ENCODE data around the gene LYPD6B. TPM values are rescaled to one million over a fixed set of nuclear protein-coding genes. Genes with fewer than 3 reads are reported as not detected.

Gene LYPD6B
- total RNA-seq, 1 donor from 2014 or later, result 4.5 TPM

DNA sequence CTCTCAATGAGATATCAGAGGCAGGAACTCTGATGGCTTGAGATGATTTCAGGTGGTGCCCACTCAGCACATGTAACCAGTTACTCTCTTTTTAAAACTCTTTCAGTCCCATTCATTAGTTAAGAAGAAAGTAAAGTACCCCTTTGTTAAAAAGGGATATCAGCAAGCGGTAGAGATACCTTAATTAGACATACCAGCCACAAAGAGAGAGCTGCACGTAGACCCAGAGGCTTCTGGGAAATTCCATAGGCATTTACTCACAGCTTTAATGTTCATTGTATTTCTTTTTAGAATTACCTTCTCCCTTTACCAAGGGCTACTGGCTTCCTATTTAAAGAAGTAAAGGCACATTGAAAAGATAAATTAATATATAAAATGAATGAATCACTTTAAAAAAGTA, 63.3 kb downstream of the LYPD6B start:
- FAIRE-seq (no peak), DNase-seq (ENCODE audit: low spot score in 2 of 2) (no peak)

DNA sequence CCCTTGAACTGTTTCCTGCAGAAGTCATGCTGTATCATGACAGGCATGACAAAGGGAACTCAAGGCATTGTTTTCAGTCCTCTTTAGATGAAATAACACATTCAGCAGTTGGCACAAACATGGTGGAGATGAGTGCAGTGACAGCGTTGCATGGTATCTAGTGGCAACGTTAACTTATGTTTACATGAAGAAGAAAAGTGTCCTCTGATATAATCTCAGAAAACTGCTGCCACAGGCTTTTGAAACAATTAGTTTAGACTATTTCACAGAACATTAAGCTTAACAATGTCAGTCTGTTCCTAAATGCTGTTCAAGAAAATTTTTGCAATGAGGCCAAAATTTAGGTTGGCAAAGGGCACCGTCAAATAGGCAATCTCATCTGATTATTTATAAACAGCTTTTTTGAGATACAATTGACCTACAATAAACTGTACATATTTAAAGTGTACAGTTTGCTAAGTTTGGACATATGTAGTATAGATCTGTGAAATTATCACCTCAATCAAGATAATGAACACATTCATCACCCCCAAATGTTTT, 64.7 kb downstream of the LYPD6B start:
- FAIRE-seq, result no peak
- no peak for DNase-seq (ENCODE audit: low spot score in 2 of 2)

DNA sequence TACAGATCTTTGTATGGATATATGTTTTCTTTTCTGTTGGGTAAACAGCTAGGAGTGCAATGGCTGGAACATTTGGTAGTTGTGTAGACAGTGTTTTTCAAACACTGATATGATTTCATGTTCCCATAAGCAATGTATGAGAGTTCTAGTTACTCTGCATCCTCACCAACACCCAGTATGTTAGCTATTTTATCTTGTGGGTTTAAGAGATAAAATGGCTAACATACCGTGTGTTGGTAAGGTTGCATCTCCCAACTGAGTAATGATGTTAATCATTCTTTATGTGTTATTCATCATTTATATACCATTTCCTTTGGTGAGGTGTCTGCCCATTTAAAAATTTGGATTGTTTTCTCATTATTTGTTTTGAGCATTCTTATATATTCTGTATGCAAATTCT, 65.7 kb downstream of the LYPD6B start:
- DNase-seq (ENCODE audit: low spot score in 2 of 2) (no peak), FAIRE-seq (no peak)

DNA sequence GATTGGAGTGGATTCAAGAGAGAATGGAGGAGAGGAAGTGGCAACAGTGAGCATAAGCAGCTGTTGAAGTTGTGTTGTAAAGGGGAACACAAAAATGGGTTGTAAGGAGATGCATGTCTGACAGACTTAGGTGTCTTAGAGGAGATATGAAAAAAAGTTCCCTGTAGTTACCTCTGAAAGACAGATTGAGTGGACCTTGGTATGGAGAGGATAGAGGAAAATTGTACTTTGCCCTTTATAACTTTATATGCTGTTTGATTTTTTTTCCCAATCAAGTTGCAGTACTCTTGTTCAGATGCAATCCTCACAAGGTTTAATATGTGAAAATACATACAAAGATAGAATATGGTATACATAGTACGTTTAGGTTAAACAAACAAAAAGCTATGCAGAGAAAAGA, 73.6 kb downstream of the LYPD6B start:
- FAIRE-seq (no peak), DNase-seq (ENCODE audit: low spot score in 2 of 2) (no peak)

DNA sequence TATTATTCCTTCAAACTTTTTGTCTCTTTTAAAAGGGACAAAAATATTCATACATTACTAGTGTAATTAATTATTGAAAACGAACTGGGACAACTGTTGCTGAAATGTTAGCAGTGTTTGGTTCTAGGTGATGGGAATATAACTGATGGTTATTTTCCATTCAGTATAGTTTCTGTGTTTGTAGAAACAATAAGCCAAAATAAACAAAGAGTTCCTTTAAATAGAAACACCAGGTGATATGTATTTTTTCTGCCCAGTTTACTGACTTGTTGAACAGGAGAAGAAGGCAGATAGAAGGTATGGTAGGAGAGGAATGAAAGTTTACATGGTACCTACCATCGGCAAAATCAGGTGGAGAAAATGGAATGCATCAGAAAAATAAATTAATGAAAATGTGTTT, 74.2 kb downstream of the LYPD6B start:
- FAIRE-seq (no peak), DNase-seq (ENCODE audit: low spot score in 2 of 2) (no peak)

DNA sequence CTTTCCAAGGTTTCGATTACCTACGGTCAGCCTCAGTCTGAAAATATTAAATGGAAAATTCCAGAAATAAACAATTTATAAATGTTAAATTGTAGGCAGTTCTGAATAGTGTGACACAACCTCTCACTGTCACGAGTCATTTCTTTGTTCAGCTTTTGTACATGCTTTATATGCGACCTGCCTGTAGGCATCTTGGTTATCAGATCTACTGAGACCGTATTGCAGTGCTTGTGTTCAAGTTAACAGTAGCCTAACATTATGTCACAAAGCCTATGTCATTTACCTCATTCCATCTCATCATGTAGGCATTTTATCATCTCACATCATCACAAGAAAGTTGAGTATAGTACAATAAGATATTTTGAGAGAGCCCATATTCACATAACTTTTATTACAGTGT, 77.3 kb downstream of the LYPD6B start:
- DNase-seq (ENCODE audit: low spot score in 2 of 2) (no peak), FAIRE-seq (no peak)

DNA sequence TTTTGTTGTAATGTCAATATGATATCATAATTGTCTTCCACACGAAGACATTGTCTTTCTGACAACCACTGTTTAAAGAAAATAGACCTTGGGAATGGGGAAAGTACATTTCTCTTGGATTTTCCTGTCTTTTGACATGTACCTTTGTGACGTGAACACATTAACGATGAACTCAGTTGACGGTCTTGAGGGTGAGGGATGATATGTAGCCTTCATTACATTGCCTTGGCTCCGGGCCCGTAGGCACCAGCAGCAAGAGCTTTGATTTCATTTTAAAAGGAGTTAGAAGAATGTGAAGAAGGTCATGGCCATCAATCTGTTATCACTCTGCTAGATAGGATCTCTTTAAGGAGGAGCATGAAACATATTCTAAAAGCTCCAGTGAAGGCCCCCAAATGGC, 80.9 kb downstream of the LYPD6B start:
- FAIRE-seq, result no peak
- no peak for DNase-seq (ENCODE audit: low spot score in 2 of 2)

DNA sequence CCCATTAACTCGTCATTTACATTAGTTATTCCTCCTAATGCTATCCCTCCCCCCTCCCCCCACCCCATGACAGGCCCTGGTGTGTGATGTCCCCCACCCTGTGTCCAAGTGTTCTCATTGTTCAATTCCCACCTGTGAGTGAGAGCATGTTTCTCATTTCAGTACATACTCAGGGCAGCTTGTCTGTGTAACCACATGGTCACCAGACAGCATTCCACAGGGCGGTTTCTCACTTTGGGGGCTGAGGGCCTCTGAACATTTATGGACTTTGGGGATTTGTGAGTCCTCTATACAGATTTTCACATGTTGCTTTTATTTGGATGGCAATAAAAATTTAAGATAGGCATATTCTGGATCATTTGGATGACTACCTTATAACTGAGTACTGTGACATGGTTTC, 84.0 kb downstream of the LYPD6B start:
- no peak for DNase-seq (ENCODE audit: low spot score in 2 of 2)
- no peak for FAIRE-seq

DNA sequence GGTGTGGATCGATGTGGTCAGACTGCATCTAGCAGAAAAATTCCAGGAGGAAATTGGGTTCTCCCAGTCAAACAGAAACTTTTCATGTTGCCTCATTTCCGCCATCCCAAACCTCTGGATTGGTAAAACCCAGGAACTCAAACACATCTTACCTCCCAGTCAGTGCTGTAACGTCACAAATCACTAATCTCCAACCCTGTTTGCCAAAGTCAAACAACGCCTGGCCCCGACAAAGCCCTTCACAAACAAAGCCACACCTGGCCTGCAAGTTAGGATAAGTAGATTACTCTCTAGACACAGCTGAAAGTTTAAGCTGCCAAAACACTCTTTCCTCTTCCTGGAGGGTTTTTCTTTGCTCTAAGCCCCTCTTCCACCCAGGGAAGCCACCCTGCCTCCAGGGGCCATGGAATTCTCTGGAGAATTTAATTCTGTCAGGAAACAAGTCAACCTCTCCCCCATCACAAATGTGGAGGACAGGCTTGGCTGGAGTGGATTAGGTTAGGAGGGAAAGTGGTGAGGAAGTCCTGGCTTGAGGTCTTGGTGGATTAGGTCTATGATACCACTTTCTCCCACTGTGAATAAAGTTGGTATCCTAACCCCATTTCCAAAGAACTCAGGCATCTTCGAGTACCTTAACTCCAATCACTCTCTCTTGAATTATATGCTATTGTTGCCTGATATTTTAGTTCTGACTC, 86.7 kb downstream of the LYPD6B start:
- FAIRE-seq, result no peak
- no peak for DNase-seq (ENCODE audit: low spot score in 2 of 2)

DNA sequence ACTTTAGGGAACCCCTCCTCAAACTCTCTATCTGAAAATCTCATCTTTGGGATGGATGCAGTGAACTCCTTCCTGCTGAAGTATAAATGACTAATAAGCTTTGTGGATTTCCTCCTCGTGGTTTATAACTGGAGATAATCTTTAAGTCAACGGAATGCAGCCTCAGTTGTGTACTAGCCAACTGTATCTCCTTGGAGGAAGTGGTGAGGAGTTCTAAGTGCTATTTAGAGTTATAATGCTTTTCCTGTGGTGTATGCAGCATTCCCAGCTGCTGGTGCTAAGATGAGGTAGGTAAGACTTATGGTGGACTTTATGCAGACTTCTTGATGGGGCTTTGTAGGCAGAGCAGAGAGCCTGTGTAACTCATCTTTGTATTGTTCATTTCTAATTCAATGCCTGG, 90.9 kb downstream of the LYPD6B start:
- no peak for FAIRE-seq

DNA sequence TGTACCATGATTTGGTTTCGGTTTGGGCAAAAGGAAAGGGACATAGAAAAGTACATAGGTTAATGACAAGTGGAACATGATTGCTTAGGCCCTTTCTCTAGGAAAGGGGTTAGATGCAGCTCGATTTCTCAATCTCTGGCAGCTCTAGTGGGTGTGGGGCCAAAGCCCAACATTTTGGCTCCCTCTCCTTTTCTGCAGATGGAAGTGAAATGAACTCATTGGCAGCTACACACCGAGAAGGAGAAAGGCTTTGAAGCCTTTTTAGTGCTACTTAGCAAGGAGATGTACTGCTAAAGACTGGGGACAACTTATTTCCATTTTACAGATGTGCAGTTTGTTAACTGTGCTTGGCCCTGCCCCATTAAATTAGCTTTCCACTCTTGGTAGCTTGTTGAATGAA, 93.8 kb downstream of the LYPD6B start:
- no peak for FAIRE-seq
- no peak for DNase-seq (ENCODE audit: low spot score in 2 of 2)

More for the DNA sequence above, 90.9 kb downstream of the LYPD6B start:
- DNase-seq (ENCODE audit: low spot score in 2 of 2), result no peak

DNA sequence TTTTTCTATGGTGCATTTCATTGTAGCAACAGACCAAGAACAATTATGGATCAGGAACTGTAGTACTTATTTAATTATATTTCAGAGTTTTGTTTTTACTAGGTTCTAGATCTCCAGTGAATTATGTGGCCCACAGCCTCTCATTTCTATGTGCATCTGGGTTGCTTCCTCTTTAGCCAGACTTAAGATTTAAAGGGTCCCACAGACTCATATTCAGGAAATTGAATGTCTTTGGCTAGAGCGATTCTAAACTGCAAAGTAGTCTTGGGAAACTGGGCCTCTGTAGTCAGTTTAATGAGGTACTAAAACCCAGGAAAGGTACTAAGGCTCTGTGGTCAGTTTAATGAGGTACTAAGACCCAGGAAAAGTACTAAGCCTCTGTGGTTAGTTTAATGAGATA, 94.4 kb downstream of the LYPD6B start:
- no peak for FAIRE-seq

DNA sequence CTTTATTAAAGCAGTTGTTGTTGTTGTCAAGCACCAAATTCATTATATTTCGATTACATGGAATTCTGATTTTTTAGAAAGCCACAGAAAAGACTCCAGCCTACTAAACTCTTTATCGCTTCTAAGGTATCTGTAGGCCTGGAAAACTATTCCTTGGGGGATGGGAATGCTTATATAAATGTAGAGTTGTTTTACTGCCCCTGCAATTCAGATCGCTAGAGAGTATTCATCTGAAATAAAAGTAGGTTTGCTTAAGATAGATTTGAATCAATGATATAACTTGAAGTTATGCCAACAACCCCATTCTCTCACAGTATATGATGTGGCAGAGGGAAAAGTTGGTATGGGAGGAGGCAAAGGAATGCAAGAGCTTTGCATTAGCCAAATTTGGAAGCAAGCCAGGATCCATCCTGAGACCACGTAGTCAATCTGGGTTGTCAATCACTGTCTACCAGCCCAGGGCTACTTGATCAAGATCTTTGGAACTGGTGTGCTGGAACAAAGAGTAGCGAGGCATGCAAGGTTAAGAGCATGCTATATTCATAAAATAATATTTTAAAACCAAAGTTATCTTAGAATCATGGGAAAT, 95.9 kb downstream of the LYPD6B start:
- DNase-seq (ENCODE audit: low spot score in 2 of 2), result no peak
- no peak for FAIRE-seq

More for the DNA sequence above, 94.4 kb downstream of the LYPD6B start:
- DNase-seq (ENCODE audit: low spot score in 2 of 2), result no peak

DNA sequence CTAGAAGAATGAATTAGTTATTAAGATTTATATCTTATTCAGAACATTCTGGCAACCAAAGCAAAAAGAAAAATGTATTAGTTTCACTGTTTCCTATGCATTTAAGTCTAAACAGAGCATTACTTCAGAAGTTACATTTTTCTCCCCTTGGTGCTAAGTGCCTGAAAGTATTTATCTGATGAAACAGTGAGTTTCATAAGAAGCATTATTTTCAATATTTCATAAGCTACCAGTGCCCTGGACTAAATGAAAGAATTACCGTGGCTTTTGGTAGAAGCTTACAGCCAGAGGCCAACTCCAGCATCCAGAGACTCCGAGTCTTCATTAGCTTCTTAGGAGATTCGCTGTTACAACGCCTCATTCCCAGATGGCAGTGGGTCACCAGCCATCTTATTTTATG, 97.6 kb downstream of the LYPD6B start:
- no peak for DNase-seq (ENCODE audit: low spot score in 2 of 2)
- FAIRE-seq, result no peak

DNA sequence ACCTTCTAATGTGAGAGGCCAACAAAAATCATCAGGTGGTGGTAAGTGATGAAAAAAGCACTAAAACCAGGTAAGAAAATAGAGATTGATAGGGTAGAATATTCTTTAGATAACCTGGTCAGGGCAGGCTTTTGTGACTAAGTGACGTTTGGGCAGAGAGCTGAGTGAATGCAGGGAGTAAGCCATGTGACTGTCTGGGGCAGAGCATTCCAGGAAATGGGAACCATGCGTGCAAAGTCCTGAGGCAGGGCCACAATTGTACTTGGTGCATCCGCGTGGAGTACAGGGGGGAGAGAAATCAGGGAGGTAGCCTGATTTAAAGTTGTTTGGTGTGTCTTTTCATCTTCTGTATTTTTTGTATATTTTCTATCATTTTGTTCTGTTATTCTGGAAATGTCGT, 102.5 kb downstream of the LYPD6B start:
- FAIRE-seq (no peak), DNase-seq (ENCODE audit: low spot score in 2 of 2) (no peak)

DNA sequence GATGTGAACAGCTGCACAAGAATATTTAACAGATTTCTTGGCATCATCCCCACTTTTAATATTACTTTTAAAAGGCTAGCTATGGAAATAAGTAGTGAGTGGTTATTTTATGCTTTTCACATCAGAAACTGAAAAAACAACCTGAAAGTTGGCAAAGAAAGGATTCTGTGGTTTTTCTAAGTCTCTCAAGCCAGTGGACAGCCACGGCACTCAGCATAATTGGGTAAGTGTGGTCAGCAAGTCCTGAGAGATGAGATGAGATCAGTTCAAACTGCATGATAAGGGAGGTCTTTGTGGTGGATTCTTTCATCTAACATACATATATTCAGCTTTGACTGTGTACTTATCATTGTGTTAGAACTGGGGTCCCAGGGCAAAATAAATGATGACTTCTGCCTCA, 105.2 kb downstream of the LYPD6B start:
- DNase-seq (ENCODE audit: low spot score in 2 of 2) (no peak), FAIRE-seq (no peak)

DNA sequence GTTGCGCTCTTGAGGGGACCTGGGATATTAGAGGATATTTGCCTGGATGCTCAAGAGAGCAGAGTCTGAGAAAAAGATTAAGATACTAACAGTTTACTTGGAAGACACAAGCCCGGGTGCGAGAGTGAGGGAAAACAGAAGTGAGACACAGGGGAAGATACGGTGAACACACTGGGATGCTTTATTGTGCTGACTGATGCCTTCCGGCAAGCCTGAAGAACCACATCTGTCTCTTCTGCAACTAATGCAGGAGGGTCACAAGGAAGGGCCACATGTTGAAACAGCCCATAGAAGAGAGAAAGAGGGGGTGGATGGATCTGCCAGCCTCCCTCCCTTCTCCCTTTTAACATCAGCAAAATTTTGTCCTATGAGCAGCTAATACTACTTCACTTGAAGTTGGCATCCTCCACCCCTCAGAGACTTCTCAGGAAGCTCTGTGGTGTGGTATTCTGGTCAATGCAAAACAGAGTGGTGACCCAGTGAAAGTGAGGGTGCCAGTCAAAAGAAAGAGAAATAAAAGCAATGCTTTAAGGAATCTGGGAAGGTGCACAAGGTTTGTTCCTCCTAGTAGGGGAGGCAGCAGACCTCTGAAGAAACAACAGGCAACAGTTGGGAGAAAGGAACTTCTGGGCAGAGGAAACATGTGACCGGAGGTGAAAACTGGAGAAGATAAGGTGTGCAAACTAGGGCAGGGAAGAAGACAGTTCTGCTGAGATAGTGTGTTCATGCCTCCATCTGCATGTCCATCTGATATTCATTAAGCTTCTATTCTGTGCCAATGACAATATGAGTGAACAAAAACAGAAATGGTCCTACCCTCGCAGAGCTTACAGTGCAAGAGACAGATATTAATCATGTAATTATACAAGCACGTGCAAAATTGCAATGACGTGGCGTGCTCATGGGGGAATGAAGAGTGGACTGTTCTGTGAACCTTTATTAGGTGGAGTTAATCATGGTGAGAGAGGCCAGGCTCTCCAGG, 107.1 kb downstream of the LYPD6B start:
- FAIRE-seq (no peak), DNase-seq (ENCODE audit: low spot score in 2 of 2) (no peak)

DNA sequence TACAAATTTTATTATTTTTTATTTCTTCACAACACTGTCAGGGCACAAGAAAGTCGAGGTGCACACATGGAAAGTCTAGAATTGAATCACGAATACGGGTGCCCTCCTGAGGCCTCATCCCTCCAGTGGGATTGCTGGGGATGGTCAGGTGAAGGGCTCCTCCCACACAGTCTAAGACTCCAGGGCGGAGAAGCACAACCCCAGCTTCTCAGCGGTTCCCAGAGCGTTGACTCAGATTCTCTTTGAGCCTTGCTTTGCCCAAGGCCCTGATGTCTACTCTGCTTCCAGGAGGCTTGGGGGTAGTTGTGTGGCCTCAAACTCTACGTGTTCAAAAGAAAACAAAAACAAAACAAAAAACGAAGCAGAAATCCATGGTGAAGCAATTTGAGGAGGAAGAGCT, 108.4 kb downstream of the LYPD6B start:
- DNase-seq (ENCODE audit: low spot score in 2 of 2) (no peak), FAIRE-seq (no peak)

DNA sequence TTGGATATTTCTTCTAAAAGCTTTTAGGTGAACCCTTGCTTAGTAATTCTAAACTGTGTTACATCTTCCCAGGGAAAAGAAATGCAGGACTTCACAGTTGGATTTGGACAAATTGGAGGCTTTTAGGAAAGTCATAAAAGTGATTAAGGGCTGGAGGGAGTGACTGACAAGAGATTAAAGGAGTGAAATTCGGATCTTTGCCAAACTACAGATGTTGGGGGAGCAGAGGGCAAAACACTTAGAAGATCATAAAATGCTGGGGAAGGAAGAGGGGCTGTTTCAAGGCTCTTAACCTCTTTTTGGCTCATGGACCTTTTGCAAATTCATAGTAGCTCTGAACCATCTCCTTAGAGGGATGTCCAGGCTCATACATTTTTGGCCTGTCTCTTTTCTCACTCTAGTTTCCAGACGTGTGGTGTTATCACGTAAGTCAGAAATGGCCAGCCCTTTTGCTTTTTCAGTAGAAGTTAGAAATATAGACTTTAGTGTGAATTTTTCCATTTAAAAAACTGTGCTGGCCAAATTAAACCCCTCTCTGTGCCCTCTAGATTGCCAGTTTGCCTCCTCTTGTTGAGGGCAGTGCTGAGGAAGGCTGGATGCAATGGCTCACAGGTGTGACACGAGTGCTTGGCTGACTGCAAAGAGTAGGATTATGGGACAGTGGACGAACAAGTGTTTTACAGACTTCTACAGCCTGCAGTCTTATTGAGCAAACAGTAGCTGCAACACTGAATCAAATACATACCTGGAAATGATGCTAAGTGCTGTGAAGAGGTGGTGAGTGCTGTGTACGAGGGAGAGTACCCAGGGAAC, 109.9 kb downstream of the LYPD6B start:
- no peak for DNase-seq (ENCODE audit: low spot score in 2 of 2)
- no peak for FAIRE-seq

DNA sequence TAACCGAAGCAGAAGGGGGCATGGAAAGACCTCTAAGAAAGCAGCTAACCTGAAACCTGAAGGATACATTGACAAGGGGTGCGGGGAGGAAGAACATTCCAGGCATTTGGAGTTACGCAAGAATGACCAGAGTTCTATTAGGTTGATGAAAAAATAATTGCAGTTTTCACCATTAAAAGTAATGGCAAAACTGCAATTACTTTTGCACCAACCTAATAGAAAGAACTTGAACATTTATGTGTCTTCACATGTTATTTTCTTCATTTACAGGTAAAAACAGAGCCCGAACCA, 110.5 kb downstream of the LYPD6B start:
- DNase-seq (ENCODE audit: low spot score in 2 of 2) (no peak), FAIRE-seq (no peak)

Measured in frontal cortex (tissue), 4 donors.